ENCODE results near the gene DCTN2.
"Not testable (repeated sequence)": the region's sequence is repeated elsewhere in the genome, so short reads cannot be mapped to it uniquely, and the experiment has no call there.

Gene DCTN2

DNA sequence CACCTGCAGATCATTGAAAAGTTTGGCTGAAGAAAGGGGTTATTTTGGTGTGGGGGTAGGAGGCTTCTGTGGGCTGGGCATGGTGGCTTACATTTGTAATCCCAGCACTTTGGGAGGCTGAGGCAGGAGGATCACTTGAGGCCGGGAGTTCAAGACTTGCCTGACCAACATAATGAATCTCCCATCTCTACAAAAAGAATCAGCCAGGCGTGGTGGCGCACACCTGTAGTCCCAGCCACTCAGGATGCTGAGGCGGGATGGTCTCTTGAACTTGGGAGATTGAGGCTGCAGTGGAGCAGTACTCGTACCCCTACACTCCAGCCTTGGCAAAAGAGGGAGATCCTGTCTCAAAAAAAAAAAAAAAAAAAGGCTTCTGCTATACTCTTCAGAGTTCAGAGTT, 33.7 kb downstream of the DCTN2 start:
- CTCF ChIA-PET, result no interaction called here

GRCh38 chr12:57512665-57513064, 34.3 kb downstream of the DCTN2 start:
- CTCF ChIA-PET, result interaction anchor here (0.6 kb wide), 1 partner anchor 205 kb away, joined by 3 read pairs; no protein-coding TSS in a partner anchor
- TF ChIP-seq SP1 (IDR thresholded peaks at IDR 0.05), result no peak
- no peak for TF ChIP-seq FOXK2 (IDR thresholded peaks at IDR 0.05)
- TF ChIP-seq ARNT (IDR thresholded peaks at IDR 0.05), result no peak
- no peak for TF ChIP-seq SUZ12 (IDR thresholded peaks at IDR 0.05)
- POLR2A ChIA-PET, result interaction anchor here (1.4 to 2.6 kb wide), 2 partner anchors 7 to 10 kb away, joined by 5 to 12 read pairs; partner anchors contain the start of gene DDIT3

More for the DNA sequence above, 33.7 kb downstream of the DCTN2 start:
- no peak for TF ChIP-seq ARNT (IDR thresholded peaks at IDR 0.05)
- no peak for TF ChIP-seq ZNF384 (IDR thresholded peaks at IDR 0.05)
- no peak for TF ChIP-seq FOXA1 (IDR thresholded peaks at IDR 0.05)
- no peak for TF ChIP-seq SP1 (IDR thresholded peaks at IDR 0.05)
- TF ChIP-seq PKNOX1 (IDR thresholded peaks at IDR 0.05), result no peak
- TF ChIP-seq HDGF (IDR thresholded peaks at IDR 0.05; ENCODE audit: borderline replicate concordance), result no peak
- POLR2A ChIA-PET, result interaction anchor here (1.4 to 2.6 kb wide), 2 partner anchors 7 to 11 kb away, joined by 5 to 12 read pairs; partner anchors contain the start of gene DDIT3
- no peak for DNase-seq (ENCODE audit: extremely low spot score)

GRCh38 chr12:57511588-57512325, 35.2 kb downstream of the DCTN2 start:
- POLR2A ChIA-PET, result interaction anchor here (1.4 to 2.6 kb wide), 2 partner anchors 8 to 9 kb away, joined by 5 to 12 read pairs; partner anchors contain the start of gene DDIT3
- no peak for DNase-seq (ENCODE audit: extremely low spot score)
- TF ChIP-seq ARNT (IDR thresholded peaks at IDR 0.05) (no peak), FOXK2 (IDR thresholded peaks at IDR 0.05) (no peak), TARDBP (IDR thresholded peaks at IDR 0.05) (no peak), SP1 (IDR thresholded peaks at IDR 0.05) (no peak), ELF4 (IDR thresholded peaks at IDR 0.05) (no peak), FOXA1 (IDR thresholded peaks at IDR 0.05) (no peak), CTBP1 (IDR thresholded peaks at IDR 0.05; ENCODE audit: borderline replicate concordance) (no peak), ZNF384 (IDR thresholded peaks at IDR 0.05) (no peak)
- CTCF ChIA-PET, result no interaction called here

More at GRCh38 chr12:57512665-57513064, 34.3 kb downstream of the DCTN2 start:
- DNase-seq (ENCODE audit: extremely low spot score), result no peak

DNA sequence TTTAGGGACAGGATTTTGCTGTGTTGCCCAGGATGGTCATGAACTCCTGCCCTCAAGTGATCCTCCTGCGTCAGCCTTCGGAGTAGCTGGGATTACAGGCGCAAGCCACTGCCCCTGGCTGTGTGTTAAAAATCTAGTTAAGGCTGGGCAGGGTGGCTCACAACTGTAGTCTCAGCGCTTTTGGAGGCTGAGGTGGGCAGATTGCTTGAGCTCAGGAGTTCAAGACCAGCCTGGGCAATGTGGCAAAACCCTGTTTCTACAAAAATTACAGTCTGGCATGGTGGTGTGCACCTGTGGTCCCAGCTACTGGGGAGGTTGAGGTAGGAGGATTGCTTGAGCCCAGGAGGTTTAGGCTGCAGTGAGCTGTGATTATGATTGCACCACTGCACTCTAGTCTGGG, 35.8 kb downstream of the DCTN2 start:
- ChIA-PET POLR2A (interaction anchor here (2.6 kb wide), 1 partner anchor 9 kb away, joined by 12 read pairs; the partner anchor contains the start of gene DDIT3), CTCF (no interaction called here)
- no peak for DNase-seq (ENCODE audit: extremely low spot score)
- no peak for TF ChIP-seq ELF4 (IDR thresholded peaks at IDR 0.05)
- no peak for TF ChIP-seq CTBP1 (IDR thresholded peaks at IDR 0.05; ENCODE audit: borderline replicate concordance)
- TF ChIP-seq NFRKB (IDR thresholded peaks at IDR 0.05), result no peak
- TF ChIP-seq SUZ12 (IDR thresholded peaks at IDR 0.05), result no peak
- TF ChIP-seq LEF1 (IDR thresholded peaks at IDR 0.05; ENCODE audit: borderline replicate concordance), result no peak
- TF ChIP-seq ZNF384 (IDR thresholded peaks at IDR 0.05), result no peak
- no peak for TF ChIP-seq ARNT (IDR thresholded peaks at IDR 0.05)
- TF ChIP-seq TARDBP (IDR thresholded peaks at IDR 0.05), result no peak
- TF ChIP-seq L3MBTL2 (conservative IDR thresholded peaks at IDR 0.05), result no peak
- no peak for TF ChIP-seq FOXM1 (IDR thresholded peaks at IDR 0.05; ENCODE audit: borderline replicate concordance)
- TF ChIP-seq BHLHE40 (IDR thresholded peaks at IDR 0.05; ENCODE audit: borderline replicate concordance), result no peak
- TF ChIP-seq SP1 (IDR thresholded peaks at IDR 0.05), result no peak
- TF ChIP-seq HDGF (IDR thresholded peaks at IDR 0.05; ENCODE audit: borderline replicate concordance), result no peak
- TF ChIP-seq PKNOX1 (IDR thresholded peaks at IDR 0.05), result no peak
- no peak for TF ChIP-seq FOXK2 (IDR thresholded peaks at IDR 0.05)
- TF ChIP-seq FOXA1 (IDR thresholded peaks at IDR 0.05), result no peak

DNA sequence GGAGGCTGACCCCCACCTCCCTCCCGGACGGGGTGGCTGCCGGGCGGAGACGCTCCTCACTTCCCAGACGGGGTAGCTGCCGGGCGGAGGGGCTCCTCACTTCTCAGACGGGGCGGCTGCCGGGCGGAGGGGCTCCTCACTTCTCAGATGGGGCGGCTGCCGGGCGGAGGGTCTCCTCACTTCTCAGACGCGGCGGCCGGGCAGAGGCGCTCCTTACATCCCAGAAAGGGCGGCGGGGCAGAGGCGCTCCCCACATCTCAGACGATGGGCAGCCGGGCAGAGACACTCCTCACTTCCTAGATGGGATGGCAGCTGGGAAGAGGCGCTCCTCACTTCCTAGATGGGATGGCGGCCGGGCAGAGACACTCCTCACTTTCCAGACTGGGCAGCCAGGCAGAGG, 39.2 kb downstream of the DCTN2 start:
- CTCF ChIA-PET; POLR2A ChIA-PET; DNase-seq (ENCODE audit: extremely low spot score): not testable (repeated sequence)

DNA sequence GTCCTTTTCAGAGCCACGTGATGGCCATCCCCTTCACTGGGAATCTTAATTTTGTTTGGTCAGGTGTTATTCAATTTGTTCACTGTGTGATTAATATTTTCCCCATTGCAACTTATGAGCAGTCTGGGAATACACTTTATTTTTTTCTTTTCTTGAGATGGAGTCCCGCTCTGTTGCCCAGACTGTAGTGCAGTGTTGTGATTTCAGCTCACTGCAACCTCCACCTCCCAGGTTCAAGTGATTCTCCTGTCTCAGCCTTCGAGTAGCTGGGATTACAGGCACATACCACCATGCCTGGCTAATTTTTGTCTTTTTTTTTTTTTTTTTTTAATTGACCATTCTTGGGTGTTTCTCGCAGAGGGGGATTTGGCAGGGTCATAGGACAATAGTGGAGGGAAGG, 40.5 kb downstream of the DCTN2 start:
- DNase-seq (ENCODE audit: extremely low spot score); CTCF ChIA-PET: not testable (repeated sequence)
- POLR2A ChIA-PET, result interaction anchor here (1.2 kb wide), 1 partner anchor 8 kb away, joined by 3 read pairs; no protein-coding TSS in a partner anchor

DNA sequence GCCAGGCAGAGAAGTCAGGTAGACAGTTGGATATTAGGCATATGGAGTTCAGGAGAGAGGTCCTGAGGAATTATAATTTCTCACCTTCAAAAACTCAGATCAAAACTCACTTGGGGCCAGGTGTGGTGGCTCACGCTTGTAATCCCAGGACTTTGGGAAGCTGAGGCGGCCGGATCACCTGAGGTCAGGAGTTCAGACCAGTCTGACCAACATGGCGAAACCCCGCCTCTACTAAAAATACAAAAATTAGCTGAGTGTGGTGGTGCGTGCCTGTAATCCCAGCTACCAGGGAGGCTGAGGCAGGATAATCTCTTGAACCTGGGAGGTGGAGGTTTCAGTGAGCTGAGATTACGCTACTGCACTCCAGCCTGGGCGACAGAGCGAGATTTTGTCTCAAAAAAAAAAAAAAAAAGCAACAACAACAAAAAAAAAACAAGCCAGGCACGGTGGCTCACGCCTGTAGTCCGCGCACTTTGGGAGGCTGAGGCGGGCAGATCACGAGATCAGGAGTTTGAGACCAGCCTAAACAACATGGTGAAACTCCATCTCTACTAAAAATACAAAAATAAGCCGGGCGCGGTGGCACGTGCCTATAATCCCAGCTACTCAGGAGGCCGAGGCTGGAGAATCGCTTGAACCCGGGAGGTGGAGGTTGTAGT, 44.6 kb downstream of the DCTN2 start:
- DNase-seq (ENCODE audit: extremely low spot score), result not testable (repeated sequence)
- POLR2A ChIA-PET, result interaction anchor here (0.8 to 4.5 kb wide), 3 partner anchors 10 to 17 kb away, joined by 4 to 20 read pairs (median 5); partner anchors contain the start of gene DDIT3
- CTCF ChIA-PET, result interaction anchor here (0.6 to 0.8 kb wide), 3 partner anchors 18 to 115 kb away, joined by 3 read pairs; partner anchors contain the start of gene DDIT3
